Measurements from ENCODE around the gene CCDC86.

DNA sequence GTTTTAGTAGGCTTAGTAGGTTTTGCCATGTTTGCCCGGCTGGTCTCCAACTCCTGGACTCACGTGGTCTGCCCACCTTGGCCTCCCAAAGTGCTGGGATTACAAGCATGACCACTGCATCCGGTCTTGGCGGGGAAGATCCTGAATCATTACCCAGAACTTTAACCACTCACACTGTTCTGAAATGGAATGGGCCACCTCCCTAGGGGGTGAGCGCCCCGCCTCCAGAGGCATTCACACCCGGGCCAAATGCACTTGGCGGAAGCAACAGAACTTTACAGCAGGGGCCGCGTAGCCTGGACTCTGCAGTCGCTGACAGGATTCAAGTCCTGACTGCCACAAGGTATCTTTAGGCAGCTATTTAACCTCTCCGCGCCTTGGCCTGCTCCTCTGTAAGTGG, 5.4 kb downstream of the CCDC86 start:
- TF ChIP-seq ESRRG (CRISPR knock-in tag; IDR thresholded peaks at IDR 0.05) (no peak), RARB (CRISPR knock-in tag; IDR thresholded peaks at IDR 0.05) (no peak), ZFP30 (CRISPR knock-in tag; IDR thresholded peaks at IDR 0.05) (no peak), ZFP3 (CRISPR knock-in tag; IDR thresholded peaks at IDR 0.05) (no peak), SNAI2 (CRISPR knock-in tag; IDR thresholded peaks at IDR 0.05) (no peak), TCF4 (CRISPR knock-in tag; IDR thresholded peaks at IDR 0.05; ENCODE audit: borderline replicate concordance) (no peak), ARNTL (CRISPR knock-in tag; IDR thresholded peaks at IDR 0.05; ENCODE audit: borderline replicate concordance, low read depth) (no peak), BACH2 (CRISPR knock-in tag; IDR thresholded peaks at IDR 0.05; ENCODE audit: borderline replicate concordance) (no peak), ZC3H10 (CRISPR knock-in tag; IDR thresholded peaks at IDR 0.05) (no peak)
- TF ChIP-seq, protein P1, sequence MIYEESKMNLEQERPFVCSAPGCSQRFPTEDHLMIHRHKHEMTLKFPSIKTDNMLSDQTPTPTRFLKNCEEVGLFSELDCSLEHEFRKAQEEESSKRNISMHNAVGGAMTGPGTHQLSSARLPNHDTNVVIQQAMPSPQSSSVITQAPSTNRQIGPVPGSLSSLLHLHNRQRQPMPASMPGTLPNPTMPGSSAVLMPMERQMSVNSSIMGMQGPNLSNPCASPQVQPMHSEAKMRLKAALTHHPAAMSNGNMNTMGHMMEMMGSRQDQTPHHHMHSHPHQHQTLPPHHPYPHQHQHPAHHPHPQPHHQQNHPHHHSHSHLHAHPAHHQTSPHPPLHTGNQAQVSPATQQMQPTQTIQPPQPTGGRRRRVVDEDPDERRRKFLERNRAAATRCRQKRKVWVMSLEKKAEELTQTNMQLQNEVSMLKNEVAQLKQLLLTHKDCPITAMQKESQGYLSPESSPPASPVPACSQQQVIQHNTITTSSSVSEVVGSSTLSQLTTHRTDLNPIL (CRISPR knock-in tag; IDR thresholded peaks at IDR 0.05; ENCODE audit: low read depth): no peak
- TF ChIP-seq, protein P2, sequence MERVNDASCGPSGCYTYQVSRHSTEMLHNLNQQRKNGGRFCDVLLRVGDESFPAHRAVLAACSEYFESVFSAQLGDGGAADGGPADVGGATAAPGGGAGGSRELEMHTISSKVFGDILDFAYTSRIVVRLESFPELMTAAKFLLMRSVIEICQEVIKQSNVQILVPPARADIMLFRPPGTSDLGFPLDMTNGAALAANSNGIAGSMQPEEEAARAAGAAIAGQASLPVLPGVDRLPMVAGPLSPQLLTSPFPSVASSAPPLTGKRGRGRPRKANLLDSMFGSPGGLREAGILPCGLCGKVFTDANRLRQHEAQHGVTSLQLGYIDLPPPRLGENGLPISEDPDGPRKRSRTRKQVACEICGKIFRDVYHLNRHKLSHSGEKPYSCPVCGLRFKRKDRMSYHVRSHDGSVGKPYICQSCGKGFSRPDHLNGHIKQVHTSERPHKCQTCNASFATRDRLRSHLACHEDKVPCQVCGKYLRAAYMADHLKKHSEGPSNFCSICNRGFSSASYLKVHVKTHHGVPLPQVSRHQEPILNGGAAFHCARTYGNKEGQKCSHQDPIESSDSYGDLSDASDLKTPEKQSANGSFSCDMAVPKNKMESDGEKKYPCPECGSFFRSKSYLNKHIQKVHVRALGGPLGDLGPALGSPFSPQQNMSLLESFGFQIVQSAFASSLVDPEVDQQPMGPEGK (CRISPR knock-in tag; IDR thresholded peaks at IDR 0.05; ENCODE audit: borderline replicate concordance): no peak
- TF ChIP-seq, protein P3, sequence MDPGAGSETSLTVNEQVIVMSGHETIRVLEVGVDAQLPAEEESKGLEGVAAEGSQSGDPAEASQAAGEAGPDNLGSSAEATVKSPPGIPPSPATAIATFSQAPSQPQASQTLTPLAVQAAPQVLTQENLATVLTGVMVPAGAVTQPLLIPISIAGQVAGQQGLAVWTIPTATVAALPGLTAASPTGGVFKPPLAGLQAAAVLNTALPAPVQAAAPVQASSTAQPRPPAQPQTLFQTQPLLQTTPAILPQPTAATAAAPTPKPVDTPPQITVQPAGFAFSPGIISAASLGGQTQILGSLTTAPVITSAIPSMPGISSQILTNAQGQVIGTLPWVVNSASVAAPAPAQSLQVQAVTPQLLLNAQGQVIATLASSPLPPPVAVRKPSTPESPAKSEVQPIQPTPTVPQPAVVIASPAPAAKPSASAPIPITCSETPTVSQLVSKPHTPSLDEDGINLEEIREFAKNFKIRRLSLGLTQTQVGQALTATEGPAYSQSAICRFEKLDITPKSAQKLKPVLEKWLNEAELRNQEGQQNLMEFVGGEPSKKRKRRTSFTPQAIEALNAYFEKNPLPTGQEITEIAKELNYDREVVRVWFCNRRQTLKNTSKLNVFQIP (CRISPR knock-in tag; IDR thresholded peaks at IDR 0.05; ENCODE audit: borderline replicate concordance, low read depth): no peak
